NAMALWA (cell line): ENCODE results near the gene GALNTL6.
"Not testable (repeated sequence)": the region's sequence is repeated elsewhere in the genome, so short reads cannot be mapped to it uniquely, and the experiment has no call there.

ENCODE experiments used
- DNase-seq: peaks from one replicate; pipeline ENCODE4 v3.0.0-alpha.2; 2015; ENCODE audit warnings: low spot score

Gene GALNTL6

DNA sequence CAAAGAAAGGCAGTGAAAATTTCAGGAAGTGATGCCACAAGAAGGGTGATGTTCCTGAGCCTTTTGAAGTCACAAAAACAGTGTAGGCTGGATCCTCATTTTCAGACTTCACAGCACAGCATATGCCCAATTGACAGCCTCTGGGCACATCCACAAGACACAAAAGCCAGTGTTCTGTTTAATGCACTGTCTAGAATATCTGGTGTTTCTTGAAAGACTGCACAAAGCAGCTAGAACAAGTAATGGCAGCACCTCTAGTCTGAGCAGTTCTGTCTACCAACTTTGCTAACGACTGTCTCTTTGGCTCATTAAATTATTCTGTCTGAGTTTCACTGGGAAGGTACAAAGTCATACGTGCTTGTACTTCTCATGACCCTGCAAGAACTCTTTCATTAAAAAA is 938.3 kb downstream of the GALNTL6 start:
- no peak for DNase-seq

DNA sequence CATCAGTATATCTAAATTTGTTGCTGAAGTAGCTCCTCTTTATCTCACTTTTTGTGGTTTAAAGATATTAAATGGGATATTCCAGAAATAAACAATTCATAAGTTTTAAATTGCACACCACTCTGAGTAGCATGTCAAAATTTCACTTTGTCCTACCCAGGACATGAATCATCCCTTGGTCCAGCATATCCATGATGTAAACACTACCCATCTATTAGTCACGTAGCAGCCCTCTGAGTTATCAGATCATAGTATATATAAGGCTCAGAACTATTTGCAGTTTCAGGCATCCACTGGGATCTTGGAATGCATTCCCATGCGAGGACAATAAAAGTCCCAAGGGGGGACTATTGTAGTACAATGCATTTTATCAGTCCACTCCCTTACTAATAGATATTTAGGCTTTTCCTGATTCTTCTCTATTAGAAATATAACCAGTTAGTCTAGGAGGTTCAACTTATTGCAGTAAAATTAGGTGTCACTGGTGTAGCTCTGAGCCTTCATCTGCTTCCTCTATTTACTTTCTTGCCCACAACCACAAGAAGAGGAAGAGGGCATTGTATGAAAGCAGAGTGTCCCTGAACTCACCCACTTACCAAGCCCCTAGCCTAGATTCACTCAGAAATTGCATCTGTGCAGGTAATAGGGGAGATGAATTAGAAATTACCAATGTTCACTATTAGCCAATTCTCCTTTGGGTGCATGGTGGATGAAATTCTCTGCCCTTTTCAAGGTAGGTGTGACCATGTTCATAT is 945.6 kb downstream of the GALNTL6 start:
- no peak for DNase-seq

DNA sequence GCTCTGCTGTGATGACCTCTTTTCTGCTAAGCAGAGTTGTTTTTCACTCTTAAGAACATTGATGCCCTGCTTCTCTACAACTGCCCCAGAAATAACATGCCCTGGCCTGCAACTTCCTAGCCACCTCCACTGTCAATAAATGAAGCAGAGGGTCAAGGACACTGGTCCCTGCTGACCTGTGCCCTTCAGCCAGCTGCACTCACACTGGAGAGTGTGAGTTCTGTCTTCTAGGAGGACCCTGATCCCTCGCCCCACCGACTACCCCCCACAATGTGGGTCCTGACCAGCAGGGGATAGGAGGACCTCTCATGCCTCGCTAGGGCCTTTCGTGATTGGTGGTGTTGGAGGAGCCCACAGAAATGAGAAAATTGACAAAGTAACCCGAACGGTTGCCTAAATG is 947.3 kb downstream of the GALNTL6 start:
- DNase-seq = no peak

DNA sequence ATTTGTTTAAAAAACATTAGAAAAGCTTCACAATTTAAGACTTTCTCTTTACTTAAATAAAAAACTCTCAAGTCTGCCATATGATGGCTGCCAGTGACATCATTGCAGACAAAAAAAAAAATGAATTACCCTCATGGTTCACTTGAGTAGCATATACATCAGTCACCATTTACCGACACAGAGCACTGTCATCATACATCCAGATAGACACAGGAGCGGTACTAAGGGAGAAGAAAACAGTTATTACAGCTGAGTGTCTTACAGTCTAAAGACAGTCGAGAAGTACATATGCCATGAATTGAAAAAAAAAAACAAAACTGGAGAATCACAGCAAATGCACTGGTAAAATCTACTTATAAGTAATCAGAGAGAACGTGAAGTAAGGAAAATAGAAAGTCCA is 949.7 kb downstream of the GALNTL6 start:
- DNase-seq = no peak

DNA sequence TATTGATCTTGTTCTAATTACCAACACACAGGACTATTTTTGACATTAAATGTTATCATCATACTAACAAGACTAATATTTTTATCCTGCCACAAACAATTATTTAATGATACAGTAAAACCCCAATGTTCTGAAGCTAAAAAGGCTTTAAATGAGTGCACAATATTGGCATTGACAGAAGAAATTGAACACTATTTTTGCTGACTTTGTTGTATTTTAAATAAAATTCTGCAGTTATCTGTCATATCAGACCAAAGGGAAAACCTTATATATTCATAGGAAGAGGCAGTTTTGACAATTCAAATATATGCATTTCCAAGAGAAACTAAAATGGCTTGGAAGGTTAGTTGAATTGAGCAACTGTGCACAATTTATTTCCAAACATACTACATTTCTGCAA is 957.6 kb downstream of the GALNTL6 start:
- no peak for DNase-seq

DNA sequence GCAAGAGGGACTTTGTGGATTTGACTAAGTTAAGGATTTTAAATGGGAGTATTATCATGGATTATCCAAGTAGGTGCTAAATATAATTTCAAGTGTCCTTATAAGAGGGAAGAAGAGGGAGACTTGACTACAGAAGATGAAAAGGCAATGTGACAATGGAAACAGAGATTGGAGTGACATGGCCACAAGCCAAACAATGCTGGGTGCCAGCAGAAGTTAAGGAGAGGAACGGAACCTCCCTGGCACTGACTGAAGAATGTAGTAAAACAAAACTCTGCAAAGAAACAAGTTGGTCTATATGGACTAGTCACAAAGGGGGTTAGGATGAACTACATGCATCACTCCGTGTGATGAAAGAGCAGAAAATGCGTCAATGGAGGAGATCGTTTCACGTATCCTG is 959.6 kb downstream of the GALNTL6 start:
- DNase-seq = no peak

DNA sequence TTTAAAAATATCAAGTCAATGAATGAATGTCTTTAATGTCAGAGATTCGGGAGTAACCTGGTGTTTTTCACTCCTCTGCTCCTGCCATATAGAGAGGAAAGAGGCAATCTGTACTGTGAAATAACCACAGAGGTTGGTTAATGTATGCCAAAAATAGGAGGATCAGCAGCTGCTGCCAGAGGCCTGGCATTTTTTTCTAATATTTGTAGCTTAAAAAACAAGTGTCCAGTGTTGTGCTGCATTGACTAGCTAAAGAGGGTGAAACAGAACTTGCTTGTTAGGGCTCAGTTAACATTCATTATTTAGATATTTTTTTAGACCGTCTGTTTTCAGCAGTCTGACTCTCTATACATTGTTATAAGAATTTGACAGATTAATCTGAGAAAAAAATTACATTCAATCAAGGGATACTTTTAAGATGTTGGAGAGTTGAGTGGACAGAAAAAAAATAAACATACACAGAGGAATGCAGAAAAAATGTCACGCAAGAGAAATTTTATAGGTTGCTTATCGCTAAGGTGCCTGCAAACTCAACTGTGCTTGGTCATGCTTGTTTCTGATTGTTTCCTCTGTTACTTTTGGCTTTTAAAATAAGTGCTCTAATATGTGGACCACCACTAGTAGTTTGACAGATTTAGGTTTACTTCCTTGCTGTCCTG is 963.1 kb downstream of the GALNTL6 start:
- DNase-seq = no peak

DNA sequence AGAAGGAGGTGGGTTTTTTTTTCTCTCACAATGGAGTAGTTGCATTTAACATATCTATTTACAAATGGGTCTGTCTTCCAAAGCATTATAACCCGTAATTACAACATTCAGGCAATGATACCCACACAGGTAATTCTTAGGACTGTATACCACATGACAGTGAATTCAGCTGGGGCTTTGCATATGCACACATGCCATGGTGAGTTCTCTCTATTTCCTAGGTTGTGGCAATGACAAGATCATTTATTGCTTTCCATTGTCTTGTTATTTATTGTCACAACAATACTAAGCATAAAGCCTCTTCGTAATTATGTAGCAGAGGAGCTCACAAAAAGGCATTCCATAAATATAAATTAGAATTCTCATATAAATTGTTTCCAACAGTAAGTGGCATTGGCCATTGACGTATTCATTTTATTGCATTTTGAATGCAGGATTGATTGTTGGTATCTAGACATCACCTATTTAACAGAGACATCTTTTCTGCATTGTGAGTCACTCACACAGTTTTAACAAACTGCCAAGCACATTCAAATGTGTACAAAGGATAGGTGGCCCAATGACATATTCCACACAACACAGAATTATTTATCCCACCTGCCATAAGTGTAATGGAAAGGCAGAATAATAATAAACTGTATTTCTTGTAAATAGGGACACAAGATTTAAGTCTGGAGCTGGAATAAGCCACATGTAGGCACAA is 964.7 kb downstream of the GALNTL6 start:
- no peak for DNase-seq

DNA sequence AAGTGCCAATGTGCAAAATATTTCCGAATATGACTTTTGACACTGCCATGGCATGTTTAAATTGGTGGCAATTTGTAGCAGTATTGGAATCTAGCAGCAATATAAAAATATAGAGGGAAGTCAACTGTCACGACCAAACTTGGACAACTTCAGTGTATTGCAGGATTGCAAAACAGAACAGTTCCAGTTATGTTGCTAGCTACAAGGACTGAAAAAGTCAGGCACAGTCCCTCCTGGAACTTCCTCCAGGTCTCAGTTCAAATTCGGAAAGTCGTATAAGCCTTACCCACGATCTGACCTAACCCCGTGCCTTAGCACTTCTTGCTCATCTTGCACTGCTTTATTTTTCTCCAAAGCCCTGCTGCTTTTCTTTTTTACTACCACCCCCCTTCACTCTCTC is 965.4 kb downstream of the GALNTL6 start:
- no peak for DNase-seq

DNA sequence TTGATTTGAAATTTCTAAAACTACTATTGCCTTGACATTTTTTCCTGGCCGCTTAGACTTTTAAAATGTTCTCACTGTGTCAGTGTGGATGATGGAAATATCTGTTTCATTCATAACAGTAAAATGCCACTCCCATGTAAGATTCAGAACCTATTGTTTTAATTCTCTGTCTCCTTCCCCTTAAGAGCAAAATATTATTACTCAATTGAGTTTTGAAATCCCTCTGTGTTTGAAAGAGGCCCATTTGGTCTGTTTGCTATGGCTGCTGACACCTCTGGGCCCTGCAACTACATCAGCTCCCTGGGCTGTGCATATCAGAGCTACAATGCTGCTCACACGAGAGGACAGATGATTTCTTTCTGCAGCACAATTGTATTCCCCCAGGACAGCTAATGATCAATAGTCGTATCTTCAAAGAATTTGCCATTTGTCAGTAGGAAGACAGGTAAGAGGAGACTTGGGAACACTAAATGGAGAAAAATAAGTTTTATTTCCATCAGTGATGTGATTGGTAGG is 967.4 kb downstream of the GALNTL6 start:
- DNase-seq = no peak

DNA sequence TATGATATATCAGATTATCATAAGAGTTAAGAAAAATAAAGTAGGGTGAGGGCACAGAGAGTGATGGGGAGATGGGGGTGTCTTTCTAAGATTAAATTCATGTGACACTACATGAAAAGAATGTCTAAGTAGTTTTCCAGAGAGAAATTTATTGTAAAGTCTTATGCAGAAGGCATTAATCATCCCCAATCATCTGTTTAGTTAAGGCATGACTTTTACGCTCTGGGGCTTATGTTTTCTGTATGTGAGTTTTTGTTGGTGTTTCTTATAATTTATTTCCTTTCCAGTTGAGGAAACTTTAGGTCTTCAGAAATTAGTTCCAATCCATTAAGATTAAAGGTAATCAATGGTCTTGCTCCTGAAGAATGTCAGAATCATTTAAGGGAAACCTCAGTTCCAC is 972.4 kb downstream of the GALNTL6 start:
- no peak for DNase-seq

DNA sequence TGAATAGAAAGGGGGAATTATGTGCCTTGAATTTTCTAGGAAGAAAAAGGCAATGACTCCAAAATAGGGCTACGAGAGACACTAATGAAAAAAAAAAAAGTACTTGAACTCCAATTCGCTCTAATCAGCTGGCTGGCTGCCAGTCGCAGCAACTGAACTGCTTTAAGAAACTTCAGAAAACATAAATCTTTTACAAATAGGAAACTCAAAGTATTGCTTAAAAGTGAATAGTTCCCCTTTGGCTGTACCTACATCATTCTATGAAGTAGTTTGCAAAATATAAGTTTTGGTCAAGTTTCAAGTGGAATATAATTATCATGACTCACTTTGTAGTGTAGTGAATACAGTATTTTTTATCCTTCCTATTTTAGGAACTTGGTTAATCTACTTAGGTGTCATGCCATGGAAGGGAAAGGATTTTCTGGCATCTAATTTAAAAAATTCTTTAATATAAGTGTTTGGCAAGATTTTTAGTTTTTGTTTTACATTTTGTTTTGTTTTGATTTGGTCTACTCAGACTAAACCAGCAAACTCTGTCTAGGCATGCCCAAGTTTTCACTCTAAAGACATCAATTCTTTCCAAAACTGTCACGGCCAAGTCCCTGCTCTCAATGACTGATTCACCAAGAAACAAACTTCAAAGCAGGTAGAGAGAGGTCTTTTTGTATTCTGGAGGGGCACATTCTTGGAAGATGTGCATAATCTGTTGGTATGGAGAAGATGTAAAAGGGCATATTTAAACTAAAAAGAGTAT is 973.0 kb downstream of the GALNTL6 start:
- DNase-seq = no peak

DNA sequence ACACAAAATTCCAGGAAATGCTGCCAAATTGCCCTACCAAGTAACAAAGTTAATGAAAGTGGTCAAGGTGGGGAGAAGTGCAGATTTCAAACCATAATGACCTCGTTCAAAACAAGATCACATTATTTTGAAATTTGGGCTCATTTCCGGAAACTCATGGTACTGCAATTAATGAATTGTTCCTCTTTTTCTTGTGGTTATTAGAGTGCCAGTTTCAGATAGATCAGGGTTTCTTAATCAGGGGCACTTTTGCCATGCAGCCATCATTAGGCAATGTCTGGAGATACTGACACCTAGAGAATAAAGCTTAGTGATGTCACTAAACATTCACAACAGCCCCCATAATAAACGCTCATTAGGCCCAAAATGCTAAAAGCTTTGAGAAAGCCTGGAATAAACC is 973.9 kb downstream of the GALNTL6 start:
- no peak for DNase-seq

DNA sequence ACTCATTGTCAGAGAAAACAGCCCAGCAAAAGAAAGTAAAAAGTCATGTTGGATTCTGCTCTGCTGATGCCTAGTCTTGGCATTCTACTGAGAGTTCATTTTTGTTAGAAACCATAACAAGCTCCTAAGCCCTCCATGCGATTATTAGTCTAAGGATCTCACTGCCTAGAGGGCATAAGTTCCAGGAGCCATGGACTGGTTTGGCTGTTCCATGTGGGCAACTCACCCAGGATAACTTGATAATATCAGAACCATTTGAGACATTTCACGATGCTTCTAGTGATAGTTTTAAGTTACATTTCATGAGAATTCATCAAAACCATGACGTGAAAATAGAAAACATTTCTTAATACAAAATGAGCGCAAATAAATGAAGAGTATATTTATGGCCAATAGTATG is 978.6 kb downstream of the GALNTL6 start:
- DNase-seq = no peak

DNA sequence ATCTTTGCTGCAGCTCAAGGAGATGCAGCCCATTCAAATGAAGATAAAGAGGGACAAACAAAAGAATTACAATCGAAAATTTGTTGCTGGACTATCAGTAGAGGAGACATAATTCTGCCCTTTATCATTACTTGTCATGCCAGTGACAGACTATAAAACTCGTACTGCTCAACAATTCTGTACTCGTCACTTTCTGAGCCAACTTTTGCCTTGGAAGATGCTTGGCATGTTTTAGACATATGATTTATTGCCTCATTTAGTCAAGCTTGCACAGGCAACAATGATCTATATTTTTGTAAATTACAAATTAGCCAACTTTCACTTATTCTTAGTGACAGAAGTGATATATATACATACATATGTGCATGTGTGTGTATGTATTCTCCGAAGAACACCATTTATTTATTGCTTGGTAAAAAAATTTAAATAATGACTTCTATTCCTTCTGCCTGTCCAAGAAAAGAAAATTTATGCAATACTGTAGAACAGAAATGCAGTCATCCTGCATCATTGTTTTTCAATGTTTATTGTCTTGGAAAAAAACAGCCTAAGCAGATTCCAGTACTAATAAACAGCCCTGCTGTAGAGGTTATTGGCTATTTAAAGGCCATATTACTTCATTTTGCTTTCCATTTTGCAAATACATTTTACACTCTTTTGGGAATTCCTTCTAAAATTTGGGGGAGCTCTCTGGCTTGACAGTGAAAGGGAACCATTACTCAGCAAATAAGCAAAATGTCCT is 980.5 kb downstream of the GALNTL6 start:
- DNase-seq = no peak

DNA sequence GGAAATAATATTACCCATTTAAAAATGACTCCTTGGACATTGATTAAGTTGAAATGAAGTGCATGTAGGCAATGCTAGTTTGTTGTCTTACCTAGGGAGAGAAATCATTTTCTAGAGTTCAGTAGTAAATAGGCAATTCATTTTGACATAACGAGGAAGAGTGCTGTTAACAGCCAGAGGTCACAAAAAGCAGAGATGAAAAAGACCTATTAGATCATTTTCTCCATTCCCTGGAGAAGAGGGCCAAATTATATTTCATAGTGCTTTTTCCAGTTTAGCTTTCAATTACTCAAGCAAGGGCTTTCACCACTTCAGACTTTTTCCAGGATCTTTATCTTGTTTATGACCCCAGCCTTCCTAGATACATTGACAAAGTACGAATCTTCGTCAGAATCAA is 981.1 kb downstream of the GALNTL6 start:
- no peak for DNase-seq

DNA sequence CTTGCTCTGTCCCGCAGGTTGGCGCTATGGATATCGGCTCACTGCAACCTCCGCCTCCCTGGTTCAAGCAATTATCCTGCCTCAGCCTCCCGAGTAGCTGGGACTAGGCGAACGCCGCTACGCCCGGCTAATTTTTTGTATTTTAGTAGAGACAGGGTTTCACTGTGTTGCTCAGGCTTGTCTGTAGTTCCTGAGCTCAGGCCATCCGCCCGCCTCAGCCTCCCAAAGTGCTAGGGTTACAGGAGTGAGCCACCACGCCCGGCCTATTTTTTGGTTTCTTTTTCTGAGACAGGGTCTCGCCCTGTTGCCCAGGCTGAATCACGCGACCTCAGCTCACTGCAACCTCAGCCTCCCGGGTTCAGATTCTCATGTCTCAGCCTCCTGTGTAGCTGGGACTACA is 984.1 kb downstream of the GALNTL6 start:
- not testable (repeated sequence) for DNase-seq

DNA sequence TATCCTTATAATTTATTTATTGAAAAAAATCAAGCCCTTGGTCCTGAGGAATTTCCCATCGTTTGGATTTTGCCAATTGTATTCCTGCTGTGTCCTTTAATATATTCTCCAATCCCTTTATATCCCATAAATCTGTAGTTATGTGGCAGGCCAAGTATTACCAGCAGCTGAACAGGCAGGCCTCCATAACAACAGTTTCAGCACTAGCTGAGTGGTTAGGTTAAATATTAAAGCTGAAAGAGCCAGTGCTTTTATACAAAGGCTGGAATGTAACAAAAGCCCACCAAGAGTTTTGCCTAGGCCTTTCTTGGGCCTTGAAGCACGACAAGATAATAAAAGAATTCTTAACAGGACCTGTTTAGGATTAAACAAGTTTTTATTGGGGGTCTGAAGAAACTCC is 988.8 kb downstream of the GALNTL6 start:
- no peak for DNase-seq

DNA sequence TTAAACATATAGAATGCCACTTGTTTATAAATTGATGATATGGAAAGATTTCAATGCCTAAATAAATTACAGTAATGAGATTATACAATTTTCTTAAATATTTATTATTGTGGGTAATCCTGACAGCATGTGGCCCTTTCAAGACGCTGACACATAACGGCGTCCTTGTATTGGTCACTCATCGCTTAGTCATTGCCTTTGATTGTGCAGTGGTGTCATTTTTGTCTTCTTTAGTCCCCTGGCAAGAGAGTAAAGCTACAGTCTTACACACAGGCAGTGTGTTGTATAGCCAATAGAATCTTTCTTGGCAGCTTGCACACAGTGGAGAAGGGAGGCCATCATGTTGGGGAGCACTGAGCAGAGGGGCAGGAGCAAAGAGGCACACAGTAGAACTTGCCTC is 993.6 kb downstream of the GALNTL6 start:
- DNase-seq = no peak

DNA sequence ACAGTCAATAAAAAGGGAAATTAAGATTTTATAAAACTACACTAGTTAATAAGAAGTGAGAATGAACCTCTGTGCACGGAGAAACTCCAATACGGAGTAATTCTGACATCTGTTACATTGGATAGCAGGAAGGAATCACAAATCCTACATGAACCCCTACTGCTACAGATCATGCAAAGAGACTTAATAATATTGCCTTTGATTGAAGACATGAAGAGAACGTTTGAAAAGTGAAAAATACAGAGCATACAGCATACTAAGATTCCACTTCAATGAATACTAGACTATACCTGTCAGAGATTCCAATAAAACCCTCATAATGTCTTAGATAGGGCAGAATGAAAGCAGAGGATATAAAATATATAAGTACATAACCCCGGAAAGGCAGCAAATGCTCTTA is 995.0 kb downstream of the GALNTL6 start:
- no peak for DNase-seq

DNA sequence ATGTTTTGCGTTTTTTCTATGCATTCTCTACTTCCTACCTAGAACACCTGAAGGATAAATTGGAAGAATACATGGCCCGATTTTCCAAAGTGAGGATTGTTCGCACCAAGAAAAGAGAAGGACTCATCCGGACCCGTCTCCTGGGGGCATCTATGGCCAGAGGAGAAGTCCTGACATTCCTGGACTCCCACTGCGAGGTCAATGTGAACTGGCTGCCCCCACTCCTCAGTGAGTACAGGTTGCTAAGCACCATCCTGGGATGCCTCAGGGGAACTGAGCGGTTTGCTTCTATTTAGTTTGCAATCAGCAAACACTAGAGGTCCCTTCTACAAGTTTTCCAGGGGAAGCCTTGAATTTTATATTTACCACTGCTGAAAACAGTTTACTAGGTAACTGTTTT is 996.1 kb downstream of the GALNTL6 start:
- DNase-seq = no peak
